ENCODE results near the gene CHRM4. TPM values are rescaled to one million over a fixed set of nuclear protein-coding genes. Genes with fewer than 3 reads are reported as not detected.

The CHRM4 gene
- total and polyA plus RNA-seq, 4 experiments from 2014 or later = 0.12 to 0.16 TPM; not detected in 2

GRCh38 chr11:46390331-46391171 is 1.0 kb downstream of the CHRM4 start:
- intact Hi-C loops (cut with micrococcal nuclease) = loop anchor here (10.0 kb wide), 1 partner anchor 506 kb away; the partner anchor contains the start of gene MAPK8IP1
- H3K4me1 Mint-ChIP-seq = peaks cover 12 to 46% (median 28%) of the 10 kb centered on the region in 4 donors
- peak overlapping the region in 1 of 7 donors; percentile 44 for H3K27ac Mint-ChIP-seq

GRCh38 chr11:46389450-46390330 is 1.9 kb downstream of the CHRM4 start:
- CTCF ChIA-PET (ENCODE audit: partially characterized antibody) = interaction anchor here (0.9 to 2.2 kb wide), 9 partner anchors 10 to 229 kb away, joined by 3 to 8 read pairs (median 4); partner anchors contain the start of gene DGKZ
- Histone ChIP-seq H3K27me3 (ENCODE audit: insufficient read depth, low read length) (peaks cover 28% of the 10 kb centered on the region), H3K4me3 (ENCODE audit: low read length in 2 of 2) (no peak overlapping the region), H3K4me1 (ENCODE audit: insufficient read depth, low read length) (peaks cover 42% of the 10 kb centered on the region), H3K9me3 (ENCODE audit: control insufficient read depth in 1 of 2, low read length in 2 of 2) (no peaks in the 10 kb centered on the region), H3K27ac (ENCODE audit: low read depth, low read length) (no peak overlapping the region), H3K36me3 (ENCODE audit: insufficient read depth, low read length) (no peaks in the 10 kb centered on the region)
- H3K36me3 Mint-ChIP-seq = no peaks in the 10 kb centered on the region
- H3K9me3 Mint-ChIP-seq = peaks cover 0 to 7% (median 0%) of the 10 kb centered on the region in 8 donors
- H3K27ac Mint-ChIP-seq = peak overlapping the region in 1 of 7 donors; percentile 24
- intact Hi-C loops (cut with micrococcal nuclease) = loop anchor here (5.0 to 10.0 kb wide), 3 partner anchors 138 to 505 kb away; partner anchors contain the start of genes ATG13, HARBI1 and MAPK8IP1
- H3K27me3 Mint-ChIP-seq = peaks cover 28 to 53% of the 10 kb centered on the region in 2 donors
- H3K4me1 Mint-ChIP-seq = peaks cover 12 to 46% (median 28%) of the 10 kb centered on the region in 4 donors
- peak overlapping the region in 7 of 8 donors; percentile 25 to 70 (median 57) for H3K4me3 Mint-ChIP-seq
- no peak for DNase-seq
- POLR2A ChIA-PET (ENCODE audit: partially characterized antibody) = no interaction called here

More at GRCh38 chr11:46390331-46391171, 1.0 kb downstream of the CHRM4 start:
- Histone ChIP-seq H3K9me3 (ENCODE audit: control insufficient read depth in 1 of 2, low read length in 2 of 2) (no peaks in the 10 kb centered on the region), H3K27ac (ENCODE audit: low read depth, low read length) (no peak overlapping the region), H3K4me3 (ENCODE audit: low read length in 2 of 2) (no peak overlapping the region), H3K36me3 (ENCODE audit: insufficient read depth, low read length) (no peaks in the 10 kb centered on the region), H3K27me3 (ENCODE audit: insufficient read depth, low read length) (peaks cover 28% of the 10 kb centered on the region), H3K4me1 (ENCODE audit: insufficient read depth, low read length) (peaks cover 42% of the 10 kb centered on the region)
- ChIA-PET POLR2A (ENCODE audit: partially characterized antibody) (interaction anchor here (0.9 kb wide), 1 partner anchor 10 kb away, joined by 3 read pairs; no protein-coding TSS in a partner anchor), CTCF (ENCODE audit: partially characterized antibody) (interaction anchor here (2.2 kb wide), 1 partner anchor 13 kb away, joined by 6 read pairs; no protein-coding TSS in a partner anchor)
- H3K9me3 Mint-ChIP-seq = peaks cover 0 to 7% (median 0%) of the 10 kb centered on the region in 8 donors
- H3K36me3 Mint-ChIP-seq = no peaks in the 10 kb centered on the region
- no peak for DNase-seq
- peak overlapping the region in 5 of 8 donors; percentile 25 to 70 (median 58) for H3K4me3 Mint-ChIP-seq
- H3K27me3 Mint-ChIP-seq = peaks cover 25 to 50% of the 10 kb centered on the region in 2 donors

GRCh38 chr11:46388619-46389449 is 2.7 kb downstream of the CHRM4 start:
- POLR2A ChIA-PET (ENCODE audit: partially characterized antibody) = interaction anchor here (0.6 kb wide), 1 partner anchor 11 kb away, joined by 3 read pairs; no protein-coding TSS in a partner anchor
- H3K4me3 Mint-ChIP-seq = peak overlapping the region in 3 of 8 donors; percentile 39 to 56 (median 41)
- H3K27me3 ChIP-seq (ENCODE audit: insufficient read depth, low read length) = peaks cover 28% of the 10 kb centered on the region

DNA sequence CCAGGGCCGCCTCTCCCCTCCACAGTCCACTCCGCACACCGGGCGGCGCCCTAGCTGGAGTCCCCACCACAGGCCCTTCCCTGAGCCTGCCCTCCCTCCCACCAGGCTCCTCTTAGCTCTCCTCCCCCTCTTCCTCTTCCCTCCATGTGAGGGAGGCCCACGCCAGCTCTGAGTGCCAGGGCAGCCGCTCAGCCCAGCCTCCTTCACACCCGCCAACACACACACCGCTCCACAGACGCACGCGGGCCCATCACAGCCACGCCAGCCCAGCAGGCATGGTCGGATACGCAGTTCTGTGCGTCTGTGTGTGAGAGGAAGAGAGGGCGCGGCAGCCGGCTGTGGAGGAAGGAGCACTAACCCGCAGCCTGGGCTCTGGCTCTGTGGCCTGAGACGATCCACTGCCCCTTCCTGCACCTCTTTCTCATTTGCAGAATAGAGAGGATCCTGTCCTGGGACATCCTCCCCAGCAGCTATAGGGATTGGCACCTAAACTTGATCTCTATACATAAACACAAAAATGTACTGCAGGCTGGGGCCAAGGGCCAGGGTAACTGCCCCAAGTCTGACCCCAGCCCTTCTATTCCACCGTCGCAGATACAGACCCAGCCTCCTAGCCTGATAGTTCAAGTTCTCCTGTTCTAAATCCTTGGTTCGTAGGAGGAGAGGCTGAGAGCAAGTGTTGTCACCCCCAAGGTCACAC is 3.5 kb downstream of the CHRM4 start:
- H3K27me3 ChIP-seq (ENCODE audit: insufficient read depth, low read length) = peaks cover 35% of the 10 kb centered on the region
- H3K27ac ChIP-seq (ENCODE audit: low read depth, low read length) = no peak overlapping the region
- intact Hi-C loops (cut with micrococcal nuclease) = loop anchor here (5.0 kb wide), 2 partner anchors 139 to 229 kb away; partner anchors contain the start of genes ATG13 and HARBI1
- Mint-ChIP-seq H3K36me3 (no peaks in the 10 kb centered on the region), H3K9me3 (peaks cover 0 to 5% (median 0%) of the 10 kb centered on the region in 8 donors), H3K4me3 (peak overlapping the region in 1 of 8 donors; percentile 28), H3K27ac (peak overlapping the region in 1 of 7 donors; percentile 51), H3K4me1 (peaks cover 12 to 42% (median 26%) of the 10 kb centered on the region in 4 donors), H3K27me3 (peaks cover 27 to 55% of the 10 kb centered on the region in 2 donors)
- no peak overlapping the region for H3K4me3 ChIP-seq (ENCODE audit: low read length in 2 of 2)
- H3K9me3 ChIP-seq (ENCODE audit: control insufficient read depth in 1 of 2, low read length in 2 of 2) = no peaks in the 10 kb centered on the region
- peaks cover 38% of the 10 kb centered on the region for H3K4me1 ChIP-seq (ENCODE audit: insufficient read depth, low read length)
- no peaks in the 10 kb centered on the region for H3K36me3 ChIP-seq (ENCODE audit: insufficient read depth, low read length)
- ChIA-PET POLR2A (ENCODE audit: partially characterized antibody) (interaction anchor here (0.6 to 1.3 kb wide), 2 partner anchors 11 to 20 kb away, joined by 3 to 4 read pairs; no protein-coding TSS in a partner anchor), CTCF (ENCODE audit: partially characterized antibody) (interaction anchor here (0.7 to 2.2 kb wide), 16 partner anchors 8 to 231 kb away, joined by 3 to 7 read pairs (median 3); partner anchors contain the start of genes ATG13 and HARBI1)
- no peak for DNase-seq

More at GRCh38 chr11:46388619-46389449, 2.7 kb downstream of the CHRM4 start:
- intact Hi-C loops (cut with micrococcal nuclease) = loop anchor here (5.0 kb wide), 2 partner anchors 138 to 228 kb away; partner anchors contain the start of genes ATG13 and HARBI1
- peaks cover 28 to 52% of the 10 kb centered on the region in 2 donors for H3K27me3 Mint-ChIP-seq
- CTCF ChIA-PET (ENCODE audit: partially characterized antibody) = interaction anchor here (0.7 to 2.2 kb wide), 18 partner anchors 9 to 230 kb away, joined by 3 to 8 read pairs (median 4); partner anchors contain the start of genes ATG13, DGKZ and HARBI1
- peaks cover 12 to 46% (median 28%) of the 10 kb centered on the region in 4 donors for H3K4me1 Mint-ChIP-seq
- Histone ChIP-seq H3K36me3 (ENCODE audit: insufficient read depth, low read length) (no peaks in the 10 kb centered on the region), H3K27ac (ENCODE audit: low read depth, low read length) (no peak overlapping the region), H3K4me1 (ENCODE audit: insufficient read depth, low read length) (peaks cover 42% of the 10 kb centered on the region), H3K4me3 (ENCODE audit: low read length in 2 of 2) (no peak overlapping the region), H3K9me3 (ENCODE audit: control insufficient read depth in 1 of 2, low read length in 2 of 2) (no peaks in the 10 kb centered on the region)
- H3K27ac Mint-ChIP-seq = peak overlapping the region in 1 of 7 donors; percentile 51
- H3K36me3 Mint-ChIP-seq = no peaks in the 10 kb centered on the region
- no peak for DNase-seq
- H3K9me3 Mint-ChIP-seq = peaks cover 0 to 7% (median 0%) of the 10 kb centered on the region in 8 donors

- H3K9me3 ChIP-seq (ENCODE audit: control insufficient read depth in 1 of 2, low read length in 2 of 2) = no peaks in the 10 kb centered on the region
- no peak overlapping the region for H3K4me3 Mint-ChIP-seq
- CTCF ChIA-PET (ENCODE audit: partially characterized antibody) = interaction anchor here (0.8 to 2.1 kb wide), 4 partner anchors 8 to 150 kb away, joined by 3 to 7 read pairs (median 4); no protein-coding TSS in a partner anchor
- DNase-seq = no peak
- peaks cover 37% of the 10 kb centered on the region for H3K27me3 ChIP-seq (ENCODE audit: insufficient read depth, low read length)
- no peak overlapping the region for H3K27ac ChIP-seq (ENCODE audit: low read depth, low read length)
- H3K4me1 Mint-ChIP-seq = peaks cover 7 to 35% (median 22%) of the 10 kb centered on the region in 4 donors
- H3K4me1 ChIP-seq (ENCODE audit: insufficient read depth, low read length) = peaks cover 38% of the 10 kb centered on the region
- intact Hi-C loops (cut with micrococcal nuclease) = loop anchor here (5.0 kb wide), 2 partner anchors 140 to 230 kb away; partner anchors contain the start of genes ATG13 and HARBI1
- H3K27me3 Mint-ChIP-seq = peaks cover 22 to 50% of the 10 kb centered on the region in 2 donors
- POLR2A ChIA-PET (ENCODE audit: partially characterized antibody) = interaction anchor here (0.6 to 1.3 kb wide), 2 partner anchors 10 to 20 kb away, joined by 3 to 4 read pairs; no protein-coding TSS in a partner anchor
- H3K9me3 Mint-ChIP-seq = no peaks in the 10 kb centered on the region
- H3K27ac Mint-ChIP-seq = no peak overlapping the region
- H3K36me3 Mint-ChIP-seq = no peaks in the 10 kb centered on the region
- H3K4me3 ChIP-seq (ENCODE audit: low read length in 2 of 2) = no peak overlapping the region
- H3K36me3 ChIP-seq (ENCODE audit: insufficient read depth, low read length) = no peaks in the 10 kb centered on the region
Observed at GRCh38 chr11:46387456-46387855, 4.1 kb downstream of the CHRM4 start.

Data from CD4-positive, alpha-beta memory T cell (primary cell).